Fibroblast of the conjunctiva (primary cell): ENCODE measurements around the gene SLC30A5.
A peak's percentile ranks its signal among the peaks of the same experiment; 100 is the strongest.
"Not testable (repeated sequence)": the region's sequence is repeated elsewhere in the genome, so short reads cannot be mapped to it uniquely, and the experiment has no call there.

Source experiments
- DNase-seq: peaks from one replicate; pipeline ENCODE4 v3.0.0-alpha.2; 2010; ENCODE audit warnings: low read depth

The SLC30A5 gene

DNA sequence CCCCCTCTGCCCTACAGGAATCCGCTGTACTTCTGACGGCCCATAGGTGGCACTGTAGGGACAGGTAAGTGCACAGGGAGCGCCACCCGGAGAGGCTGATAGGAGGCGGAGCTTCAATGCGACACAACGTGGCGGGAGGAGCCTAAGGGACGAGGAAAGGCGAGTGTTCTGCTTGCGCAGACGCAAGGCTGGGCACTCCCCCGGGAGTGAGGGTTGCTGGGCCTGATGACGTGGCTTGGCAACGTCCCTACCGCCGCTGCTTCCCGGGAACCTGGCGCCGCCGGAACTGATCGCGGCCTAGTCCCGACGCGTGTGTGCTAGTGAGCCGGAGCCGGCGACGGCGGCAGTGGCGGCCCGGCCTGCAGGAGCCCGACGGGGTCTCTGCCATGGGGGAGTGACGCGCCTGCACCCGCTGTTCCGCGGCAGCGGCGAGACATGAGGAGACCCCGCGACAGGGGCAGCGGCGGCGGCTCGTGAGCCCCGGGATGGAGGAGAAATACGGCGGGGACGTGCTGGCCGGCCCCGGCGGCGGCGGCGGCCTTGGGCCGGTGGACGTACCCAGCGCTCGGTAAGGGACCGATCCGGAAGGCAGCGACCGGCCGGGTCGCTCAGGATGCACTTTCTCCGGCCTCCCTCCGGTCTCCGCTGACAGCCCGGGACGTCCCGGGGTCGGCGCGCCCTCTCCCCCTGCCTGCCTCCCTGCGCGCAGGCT, at the start of gene SLC30A5:
TSS of gene SLC30A5 (plus strand) at position 244 of the 712 bp plus-strand sequence. CDS start at position 486, 242 bp downstream.
- DNase-seq: peak; percentile 100

DNA sequence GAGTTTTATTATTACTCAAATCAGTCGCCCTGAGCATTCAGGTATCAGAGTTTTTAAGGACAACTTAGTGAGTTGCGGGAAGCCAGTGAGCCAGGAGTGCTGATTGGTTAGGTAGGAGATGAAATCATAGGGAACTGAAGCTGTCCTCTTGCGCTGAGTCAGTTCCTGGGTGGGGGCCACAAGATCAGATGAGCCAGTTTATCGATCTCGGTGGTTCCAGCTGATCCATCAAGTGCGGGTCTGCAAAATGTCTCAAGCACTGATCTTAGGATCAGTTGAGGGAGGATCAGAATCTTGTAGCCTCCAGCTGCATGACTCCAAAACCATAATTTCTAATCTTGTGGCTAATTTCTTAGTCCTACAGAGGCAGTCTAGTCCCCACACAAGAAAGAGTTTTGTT, 48.6 kb upstream of the SLC30A5 start:
- DNase-seq: not testable (repeated sequence)

DNA sequence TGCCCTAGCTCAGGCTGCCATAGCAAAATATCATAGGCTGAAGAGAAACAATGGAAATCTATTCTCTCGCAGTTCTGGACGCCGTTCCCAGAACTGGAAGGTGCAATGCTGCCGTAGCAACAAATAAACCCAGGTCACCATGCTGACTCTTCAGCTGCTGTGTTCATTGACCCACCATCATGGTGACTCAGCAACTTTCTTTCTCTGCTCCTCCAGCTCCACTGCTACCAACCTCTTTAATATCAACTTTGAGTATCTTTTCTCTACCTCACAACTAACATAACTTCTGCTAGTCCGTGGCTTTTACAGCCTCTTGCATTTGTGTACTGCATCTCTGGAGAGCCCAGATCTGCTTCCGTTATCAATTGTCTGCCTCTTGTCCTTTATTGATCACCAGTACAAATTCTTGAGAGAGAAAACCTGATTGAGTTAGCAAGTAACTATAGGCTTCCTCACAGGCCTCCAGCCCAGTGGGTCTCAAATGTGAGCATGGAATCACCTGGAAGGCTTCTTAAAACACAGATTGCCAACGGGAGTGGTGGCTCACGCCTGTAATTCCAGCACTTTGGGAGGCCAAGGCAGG, 47.3 kb upstream of the SLC30A5 start:
- no peak for DNase-seq

DNA sequence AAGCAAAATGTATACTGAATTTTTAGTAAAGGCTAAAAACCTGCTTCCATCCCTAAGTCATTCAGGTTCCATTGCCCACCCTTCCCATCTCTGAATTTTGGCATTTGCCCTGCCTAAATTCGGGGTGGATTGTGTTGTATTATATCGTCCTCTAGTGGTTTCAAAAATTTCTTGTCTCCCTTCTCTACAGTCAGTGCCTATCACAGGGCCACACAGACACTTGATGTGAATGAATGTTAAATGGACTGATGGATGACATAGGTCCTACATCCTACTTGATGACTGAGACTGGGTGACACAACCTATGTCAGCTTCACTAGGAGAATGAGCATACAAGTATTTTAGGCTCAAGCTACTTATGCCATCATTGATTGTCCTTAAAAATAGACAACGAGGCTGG, 45.6 kb upstream of the SLC30A5 start:
- no peak for DNase-seq

DNA sequence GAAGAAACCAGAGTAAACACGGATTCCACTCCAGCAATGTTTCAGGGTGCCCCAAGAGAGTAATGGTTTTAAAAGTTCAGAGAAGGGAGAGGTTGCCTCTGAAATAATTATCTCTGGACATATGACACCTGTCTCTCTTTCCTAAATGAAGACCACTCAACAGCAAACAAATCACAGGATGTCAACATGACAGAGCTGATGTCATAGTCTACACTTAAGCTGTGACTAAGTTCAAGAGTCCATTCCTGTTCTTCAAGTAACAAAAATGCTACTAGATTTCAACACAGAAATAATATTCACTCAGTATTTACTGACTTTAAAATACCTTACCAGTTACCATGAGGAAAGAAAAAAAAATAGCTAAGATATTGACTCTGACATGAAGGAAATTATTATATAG, 44.7 kb upstream of the SLC30A5 start:
- DNase-seq: no peak

DNA sequence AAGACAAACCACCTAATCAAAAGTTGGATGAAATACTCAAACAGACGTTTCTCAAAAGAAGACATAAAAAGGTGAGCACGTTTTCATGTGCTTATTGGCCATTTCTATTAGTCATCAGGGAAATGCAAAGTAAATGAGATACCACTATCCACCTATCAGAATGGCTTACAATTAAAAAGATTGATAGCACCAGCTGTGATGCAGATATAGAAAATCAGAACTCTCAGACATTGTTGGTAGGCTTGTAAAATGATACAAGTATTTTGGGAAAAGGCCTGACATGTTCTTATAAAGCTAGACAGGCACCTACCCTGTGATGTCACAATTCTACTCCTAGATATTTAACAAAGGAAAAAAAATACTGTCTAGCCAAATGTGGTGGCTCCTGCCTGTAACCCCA, 44.0 kb upstream of the SLC30A5 start:
- no peak for DNase-seq

DNA sequence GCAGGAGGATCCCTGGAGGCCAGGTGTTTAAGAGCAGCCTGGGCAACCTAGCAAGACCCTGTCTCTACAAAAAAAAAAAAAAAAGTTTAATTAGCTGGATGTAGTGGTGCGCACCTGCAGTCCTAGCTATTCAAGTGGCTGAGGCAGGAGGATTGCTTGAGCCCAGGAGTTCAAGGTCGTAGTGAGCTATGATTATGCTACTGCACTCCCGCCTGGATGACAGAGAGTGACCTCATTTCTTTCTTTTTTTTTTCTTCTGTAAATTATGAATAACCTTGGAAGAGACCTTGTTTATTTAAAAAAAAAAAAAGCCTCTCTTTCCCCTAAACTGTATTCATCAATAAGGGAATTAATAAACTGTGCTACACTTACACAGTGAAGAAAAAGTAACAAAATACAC, 43.6 kb upstream of the SLC30A5 start:
- DNase-seq: no peak

DNA sequence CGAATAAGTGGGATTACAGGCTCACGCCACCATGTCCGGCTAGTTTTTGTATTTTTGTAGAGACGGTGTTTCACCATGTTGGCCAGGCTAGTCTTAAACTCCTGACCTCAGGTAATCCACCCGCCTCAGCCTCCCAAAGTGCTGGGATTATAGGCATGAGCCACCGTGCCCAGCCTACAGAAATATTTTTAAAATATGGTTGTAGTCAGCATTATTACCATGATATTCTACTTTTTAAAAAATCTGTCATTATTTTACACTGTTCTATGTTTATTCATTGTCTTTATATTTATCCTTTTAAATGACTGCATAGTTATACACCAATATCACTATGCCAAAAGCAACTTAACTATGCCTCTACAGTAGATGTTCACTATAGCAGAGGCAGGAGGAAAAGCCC, 41.6 kb upstream of the SLC30A5 start:
- no peak for DNase-seq

DNA sequence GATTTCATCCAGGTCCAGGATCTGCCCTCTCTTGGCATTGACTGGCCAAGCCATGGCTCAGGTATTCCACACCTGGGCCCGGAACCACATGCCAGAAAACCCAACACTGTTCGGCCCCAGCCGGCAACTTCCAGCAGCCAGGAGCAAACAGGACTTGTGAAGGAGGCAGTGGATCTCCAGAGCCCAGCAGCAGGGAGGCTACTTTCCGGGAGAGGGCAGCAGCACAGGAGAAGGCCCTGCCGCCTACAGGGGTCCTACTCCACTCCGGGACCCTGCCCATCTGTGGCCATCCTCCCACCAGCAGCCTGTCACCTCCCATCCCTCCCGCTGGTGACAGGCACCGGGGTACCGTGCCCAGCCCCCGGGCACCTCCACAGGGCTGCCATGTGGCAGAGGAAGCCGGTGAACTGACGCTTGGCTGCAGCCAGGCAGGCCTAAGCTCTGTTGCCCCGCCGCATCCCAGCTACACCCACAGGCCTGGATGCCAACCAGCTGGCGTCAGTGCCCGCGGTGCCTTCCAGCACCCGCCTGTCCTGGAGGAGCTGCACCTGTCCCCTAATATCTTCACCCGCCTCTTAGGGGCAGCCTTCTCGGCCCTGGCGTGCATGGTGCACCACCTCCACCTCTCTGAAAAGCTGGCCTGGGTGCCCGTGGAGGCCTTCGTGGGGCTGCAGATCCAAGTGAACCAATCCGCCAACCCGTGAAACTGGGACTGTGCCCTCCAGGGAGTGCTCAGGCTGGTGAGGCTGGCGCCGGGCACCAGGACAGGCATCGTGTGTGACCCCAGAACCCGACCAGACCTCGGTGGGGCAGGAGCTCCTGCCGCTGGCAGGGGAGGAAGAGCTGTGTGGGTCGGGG, 18.9 kb upstream of the SLC30A5 start:
- DNase-seq: no peak

DNA sequence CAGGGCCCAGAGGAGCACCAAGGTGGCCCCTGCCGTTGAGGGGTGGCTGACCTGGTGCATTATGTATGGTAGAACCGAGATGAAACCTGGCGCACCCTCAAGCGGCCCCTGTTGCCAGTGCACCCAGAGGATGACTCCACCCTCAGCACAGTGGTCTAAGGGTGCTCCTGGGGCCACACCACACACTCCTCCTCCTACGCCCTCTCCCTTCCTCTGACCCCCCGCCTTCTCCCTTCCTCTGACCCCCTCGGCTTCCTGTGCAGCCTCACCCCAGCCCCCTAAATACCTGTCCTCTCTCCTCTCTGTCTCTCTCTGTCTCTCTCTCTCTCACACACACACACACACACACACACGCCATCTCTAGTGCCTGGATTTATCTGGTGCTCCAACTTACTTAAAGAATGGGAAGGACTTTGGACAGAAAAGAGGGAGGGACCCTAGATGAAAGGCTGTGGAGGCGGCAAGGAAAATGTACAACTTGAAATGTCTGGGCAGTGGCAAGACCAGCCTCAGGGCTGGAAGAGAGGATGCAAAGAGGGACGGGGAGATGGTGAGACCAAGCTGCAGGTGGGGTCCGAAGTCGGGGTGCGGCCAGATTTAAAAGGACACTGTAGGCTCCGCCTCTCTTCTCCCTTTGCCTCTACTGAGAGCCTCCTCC, 18.2 kb upstream of the SLC30A5 start:
- DNase-seq: no peak

DNA sequence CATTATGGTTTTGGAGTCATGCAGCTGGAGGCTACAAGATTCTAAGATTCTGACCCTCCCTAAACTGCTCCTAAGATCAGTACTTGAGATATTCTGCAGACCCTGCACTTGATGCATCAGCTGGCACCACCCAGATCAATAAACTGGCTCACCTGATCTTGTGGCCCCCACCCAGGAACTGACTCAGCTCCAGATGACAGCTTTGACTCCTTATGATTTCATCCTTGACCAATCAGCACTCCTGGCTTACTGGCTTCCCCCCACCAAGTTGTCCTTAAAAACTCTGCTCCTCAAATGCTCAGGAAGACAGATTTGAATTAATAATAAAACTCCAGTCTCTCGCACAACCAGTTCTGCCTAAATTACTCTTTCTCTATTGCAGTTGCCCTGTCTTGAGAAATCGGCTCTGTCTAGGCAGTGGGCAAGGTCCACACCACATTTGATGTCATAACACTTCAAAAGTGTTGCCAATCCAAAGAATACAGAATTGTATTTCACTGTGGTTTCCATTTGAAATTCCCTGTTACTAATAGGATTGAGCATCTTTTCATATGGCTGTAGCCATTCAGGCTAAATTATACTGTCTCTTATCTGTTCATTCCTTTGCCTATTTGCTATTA, 14.8 kb upstream of the SLC30A5 start:
- DNase-seq: no peak

DNA sequence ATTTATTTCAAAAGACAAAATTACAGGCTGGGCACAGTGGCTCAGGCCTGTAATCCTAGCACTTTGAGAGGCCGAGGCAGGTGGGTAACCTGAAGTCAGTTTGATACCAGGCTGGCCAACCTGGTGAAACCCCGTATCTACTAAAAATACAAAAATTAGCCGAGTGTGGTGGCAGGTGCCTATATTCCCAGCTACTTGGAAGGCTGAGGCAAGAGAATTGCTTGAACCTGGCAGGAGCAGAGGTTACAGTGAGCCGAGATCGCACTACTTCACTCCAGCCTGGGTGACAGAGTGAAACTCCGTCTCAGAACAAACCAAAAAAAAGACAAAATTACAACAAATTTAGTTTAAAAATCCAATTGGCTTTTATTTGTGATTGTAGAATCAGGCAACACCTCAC, 14.3 kb upstream of the SLC30A5 start:
- DNase-seq: no peak

DNA sequence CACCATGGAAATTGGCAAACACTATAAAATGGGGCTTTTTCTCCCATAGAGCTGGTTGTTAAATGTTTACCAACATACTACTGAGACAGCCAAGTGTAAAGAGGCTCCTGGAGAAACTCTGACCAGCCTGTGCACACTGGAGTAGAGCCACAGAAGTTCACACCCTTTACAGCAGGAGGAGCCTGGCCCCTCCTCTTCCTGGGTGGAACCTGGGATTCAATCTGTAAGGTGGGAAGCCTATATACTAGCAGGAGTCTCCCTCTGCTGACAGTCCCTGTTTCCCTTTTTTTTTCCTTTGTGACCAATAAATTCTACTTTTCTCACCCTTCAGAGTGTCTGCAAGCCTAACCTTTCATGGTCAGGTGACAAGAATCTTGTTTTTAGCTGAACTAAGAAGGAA, 10.4 kb upstream of the SLC30A5 start:
- no peak for DNase-seq

DNA sequence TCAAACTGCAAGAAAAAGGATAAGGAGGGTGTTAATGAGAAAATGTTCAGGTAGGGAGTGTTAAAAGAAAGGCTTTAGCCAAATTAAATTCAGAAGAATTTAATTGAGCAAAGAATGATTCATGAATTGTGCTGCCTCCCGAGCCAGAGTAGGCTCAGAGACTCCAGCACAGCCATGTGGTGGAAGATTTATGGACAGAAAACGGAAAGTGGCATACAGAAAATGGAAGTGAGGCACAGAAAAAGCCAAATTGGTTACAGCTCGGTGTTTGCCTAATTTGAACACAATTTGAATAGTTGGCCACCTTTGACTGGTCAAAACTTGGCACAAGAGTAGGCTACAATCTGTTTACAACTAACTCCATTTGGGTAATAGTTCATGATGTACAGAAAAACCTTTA, 9.6 kb upstream of the SLC30A5 start:
- DNase-seq: no peak

DNA sequence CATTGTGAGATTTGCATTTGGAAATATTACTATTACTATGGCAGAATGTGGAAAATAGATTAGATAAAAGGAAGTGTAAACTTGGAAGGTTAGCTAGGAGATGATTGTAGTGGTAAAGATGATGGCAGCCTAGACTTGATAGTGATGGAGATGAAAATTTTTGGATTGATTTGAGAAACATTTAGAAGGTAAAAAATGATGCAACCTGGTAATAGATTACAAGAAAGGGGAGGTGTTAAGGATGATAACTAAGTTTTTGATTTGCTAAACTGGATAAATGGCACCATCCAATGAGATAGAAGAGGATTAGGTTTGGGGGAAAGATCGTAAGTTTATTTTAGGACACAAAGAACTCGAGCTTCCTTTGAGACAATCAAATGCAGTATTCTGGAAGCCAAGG, 8.9 kb upstream of the SLC30A5 start:
- DNase-seq: no peak

DNA sequence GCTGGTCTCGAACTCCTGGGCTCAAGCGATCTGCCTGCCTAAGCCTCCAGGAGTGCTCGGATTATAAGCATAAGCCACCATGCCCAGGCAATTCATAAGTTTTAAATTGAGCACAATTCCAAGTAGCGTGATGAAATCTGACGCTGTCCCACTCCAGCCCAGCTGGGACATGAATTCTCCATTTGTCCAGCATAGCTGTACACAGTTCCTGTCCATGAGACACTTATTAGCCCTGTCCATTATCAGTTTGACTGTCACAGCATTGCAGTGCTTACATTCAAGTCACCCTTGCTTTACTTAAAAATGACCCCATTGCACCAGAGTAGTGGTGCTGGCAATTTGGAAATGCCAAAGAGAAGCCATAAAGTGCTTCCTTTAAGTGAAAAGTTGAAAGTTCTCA, 7.6 kb upstream of the SLC30A5 start:
- DNase-seq: no peak

DNA sequence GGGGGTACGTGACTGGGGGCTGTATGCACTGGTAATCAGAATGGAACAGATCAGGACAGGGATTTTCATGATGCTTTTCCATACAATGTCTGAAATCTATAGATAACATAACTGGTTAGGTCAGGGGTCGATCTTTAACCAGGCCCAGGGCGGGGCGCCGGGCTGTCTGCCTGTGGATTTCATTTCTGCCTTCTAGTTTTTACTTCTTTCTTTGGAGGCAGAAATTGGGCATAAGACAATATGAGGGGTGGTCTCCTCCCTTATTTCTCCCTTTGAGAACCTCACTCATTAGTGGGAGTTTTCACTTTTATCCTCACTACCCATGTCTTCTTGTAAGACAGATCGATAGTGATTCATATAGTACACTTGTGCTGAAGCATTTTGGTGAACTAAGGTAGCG, 5.8 kb upstream of the SLC30A5 start:
- not testable (repeated sequence) for DNase-seq

DNA sequence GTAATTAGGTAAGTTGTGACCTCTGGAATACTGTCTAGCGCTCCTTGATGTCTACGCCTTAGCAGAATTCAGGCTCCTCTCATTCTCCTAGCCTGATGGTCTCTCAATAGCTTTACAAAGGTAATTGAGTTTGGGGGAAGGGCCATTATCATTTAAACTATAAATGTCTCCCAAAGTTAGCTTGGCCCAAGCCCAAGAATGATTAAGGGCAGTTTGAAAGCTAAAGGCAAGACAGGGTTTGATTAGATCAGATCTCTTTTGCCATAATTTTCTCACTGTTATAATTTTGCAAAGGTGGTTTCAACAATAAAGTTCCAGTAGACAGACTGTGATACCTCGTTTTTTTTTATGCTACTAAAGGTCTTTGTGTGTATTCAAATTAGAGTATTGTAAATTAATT, 3.7 kb upstream of the SLC30A5 start:
- no peak for DNase-seq

DNA sequence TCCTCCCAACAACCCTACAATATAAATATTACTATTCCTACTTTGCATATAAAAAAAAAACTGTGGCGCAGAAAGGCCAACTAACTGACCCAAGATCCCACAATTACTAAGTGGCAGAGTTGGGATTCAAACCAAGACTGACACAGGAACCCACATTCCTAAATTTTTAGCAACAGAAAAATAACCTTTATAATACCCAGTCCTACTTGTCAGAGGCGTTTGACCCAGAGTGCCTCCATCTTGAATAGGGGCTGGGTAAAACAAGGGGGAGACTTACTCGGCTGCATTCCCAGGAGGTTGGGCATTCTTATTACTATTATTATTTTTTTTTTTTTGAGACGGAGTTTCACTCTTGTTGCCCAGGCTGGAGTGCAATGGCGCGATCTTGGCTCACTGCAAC, 2.0 kb upstream of the SLC30A5 start:
- no peak for DNase-seq

DNA sequence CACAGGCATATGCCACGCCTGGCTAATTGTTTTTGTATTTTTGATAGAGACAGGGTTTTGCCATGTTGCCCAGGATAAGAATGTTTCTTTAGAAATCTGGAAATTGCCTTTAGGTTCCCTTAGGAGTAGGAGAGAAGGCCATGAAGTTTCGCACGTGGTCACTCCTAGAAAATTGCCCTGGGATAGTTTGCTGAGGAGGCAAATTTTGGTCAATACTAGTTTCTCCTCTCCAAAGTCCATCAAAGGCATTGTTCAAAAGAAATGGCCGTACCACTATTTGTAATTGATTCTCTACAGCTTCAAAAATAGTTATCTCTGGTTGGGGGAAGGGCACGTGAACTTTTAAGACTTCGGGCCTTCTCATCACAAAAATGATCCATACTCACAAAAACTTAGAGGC, 845 bp upstream of the SLC30A5 start:
- DNase-seq: no peak

DNA sequence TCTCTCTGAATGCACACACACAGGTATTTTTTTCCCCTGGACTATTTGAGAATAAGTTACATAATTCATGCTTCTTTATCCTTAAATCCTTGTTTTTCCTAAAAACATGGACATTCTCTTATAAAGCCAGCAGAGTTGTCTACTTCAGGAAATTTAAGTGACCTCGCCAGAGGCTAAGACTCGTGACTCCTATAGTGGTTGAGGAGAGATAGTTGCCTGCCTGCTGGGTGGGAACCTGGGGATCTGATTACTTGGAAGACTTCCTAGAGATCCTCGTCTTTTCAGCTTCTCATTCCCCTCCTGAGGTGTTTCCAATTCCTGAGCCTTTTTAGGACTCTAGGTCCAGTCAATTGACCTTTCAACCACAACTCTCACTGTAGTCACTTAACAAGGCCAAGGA, 5.5 kb downstream of the SLC30A5 start:
- no peak for DNase-seq

DNA sequence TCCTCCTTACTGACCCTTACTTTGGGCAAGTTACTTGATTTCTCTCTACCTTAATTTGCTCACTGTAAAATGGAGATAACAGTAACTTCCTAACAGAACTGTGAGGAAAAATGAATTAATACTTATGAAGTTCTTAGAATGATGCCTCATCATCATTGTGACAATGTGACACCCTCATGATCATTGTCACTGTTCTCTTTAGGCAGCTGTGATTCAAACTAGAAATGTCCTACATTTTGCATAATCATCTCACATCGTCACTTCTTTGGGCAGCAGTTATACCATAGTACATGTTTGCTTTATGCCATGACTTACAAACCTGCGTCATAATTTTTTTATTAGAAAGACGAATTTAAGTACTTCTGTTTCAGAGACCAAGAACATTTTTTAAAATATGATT, 9.7 kb downstream of the SLC30A5 start:
- no peak for DNase-seq
